Fibroblast of skin of left biceps (primary cell): Measurements from ENCODE around the gene NDUFB3.
"Not testable (repeated sequence)": the region's sequence is repeated elsewhere in the genome, so short reads cannot be mapped to it uniquely, and the experiment has no call there.

Experiments
- DNase-seq, 2 experiments: peaks; one replicate each; pipeline ENCODE4 v3.0.0-alpha.2; 2013; ENCODE audit warnings: low read depth in 2 of 2

NDUFB3 gene

DNA sequence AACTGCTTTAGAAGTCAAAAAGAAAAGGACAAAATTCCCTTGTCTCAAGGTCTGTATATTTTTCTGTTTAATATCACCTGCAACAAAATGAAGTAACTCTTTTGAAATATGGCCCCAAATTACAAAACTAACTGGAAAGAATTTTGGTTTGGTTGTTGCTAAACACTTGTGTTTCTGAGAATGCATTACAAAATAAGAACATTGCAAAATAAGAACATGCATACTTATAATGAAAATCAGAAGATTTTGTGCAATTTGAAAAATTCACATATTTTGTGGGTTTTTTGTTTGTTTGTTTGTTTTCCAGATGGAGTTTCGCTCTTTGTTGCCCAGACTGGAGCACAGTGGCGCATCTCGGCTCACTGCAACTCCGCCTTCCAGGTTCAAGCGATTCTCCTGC is 21.8 kb downstream of the NDUFB3 start:
- DNase-seq: no peak

GRCh38 chr2:201100497-201100896 is 28.7 kb downstream of the NDUFB3 start:
- DNase-seq: no peak

DNA sequence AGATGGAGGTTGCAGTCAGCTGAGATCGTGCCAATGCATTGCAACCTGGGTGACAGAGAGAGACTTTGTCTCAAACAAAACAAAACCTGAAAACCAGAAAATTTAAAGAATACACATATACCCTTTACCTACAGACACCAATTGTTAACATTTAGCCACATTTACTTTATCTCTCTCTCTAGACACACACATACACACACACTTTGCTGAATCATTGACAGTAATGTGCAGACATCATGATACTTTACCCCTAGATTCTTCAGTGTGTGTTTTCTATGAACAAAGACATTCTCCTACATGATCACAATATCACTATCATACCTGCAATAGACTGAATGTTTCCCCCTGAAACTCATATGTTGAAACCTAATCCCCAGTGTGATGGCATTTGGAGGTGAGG is 34.0 kb downstream of the NDUFB3 start:
- DNase-seq: no peak

- no peak for DNase-seq
Observed at GRCh38 chr2:201107624-201108023, 35.8 kb downstream of the NDUFB3 start.

- DNase-seq: no peak
Observed at GRCh38 chr2:201108341-201108740, 36.5 kb downstream of the NDUFB3 start.

DNA sequence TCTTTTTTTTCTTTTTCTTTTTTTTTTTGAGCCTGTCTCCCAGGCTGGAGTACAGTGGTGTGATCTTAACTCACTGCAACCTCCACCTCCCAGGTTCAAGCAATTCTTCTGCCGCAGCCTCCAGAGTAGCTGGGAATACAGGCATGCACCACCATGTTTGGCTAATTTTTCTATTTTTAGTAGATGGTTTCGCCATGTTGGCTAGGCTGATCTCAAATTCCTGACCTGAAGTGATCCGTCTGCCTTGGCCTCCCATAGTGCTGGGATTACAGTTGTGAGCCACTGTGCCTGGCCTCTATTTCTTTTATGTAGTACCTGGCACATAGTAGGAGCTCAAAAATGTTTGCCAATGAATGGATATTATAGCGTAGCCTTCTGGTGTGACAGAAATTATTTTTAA is 37.4 kb downstream of the NDUFB3 start:
- no peak for DNase-seq

GRCh38 chr2:201110615-201111014 is 38.8 kb downstream of the NDUFB3 start:
- no peak for DNase-seq

DNA sequence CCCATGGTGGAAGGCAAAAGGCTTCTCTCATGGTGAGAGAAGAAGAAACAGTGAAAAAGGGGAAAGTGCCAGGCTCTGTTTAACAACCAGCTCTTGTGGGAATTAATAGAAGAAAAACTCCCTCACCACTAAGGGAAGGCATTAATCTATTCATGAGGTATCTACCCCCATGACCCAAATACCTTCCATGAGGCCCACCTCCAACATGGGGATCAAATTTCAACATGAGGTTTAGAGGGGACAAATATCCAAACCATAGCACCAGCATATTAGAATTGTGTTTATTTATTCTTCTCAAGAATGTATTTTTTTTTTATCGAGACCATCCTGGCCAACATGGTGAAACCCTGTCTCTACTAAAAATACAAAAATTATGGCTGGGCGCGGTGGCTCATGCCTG is 39.3 kb downstream of the NDUFB3 start:
- DNase-seq: no peak

DNA sequence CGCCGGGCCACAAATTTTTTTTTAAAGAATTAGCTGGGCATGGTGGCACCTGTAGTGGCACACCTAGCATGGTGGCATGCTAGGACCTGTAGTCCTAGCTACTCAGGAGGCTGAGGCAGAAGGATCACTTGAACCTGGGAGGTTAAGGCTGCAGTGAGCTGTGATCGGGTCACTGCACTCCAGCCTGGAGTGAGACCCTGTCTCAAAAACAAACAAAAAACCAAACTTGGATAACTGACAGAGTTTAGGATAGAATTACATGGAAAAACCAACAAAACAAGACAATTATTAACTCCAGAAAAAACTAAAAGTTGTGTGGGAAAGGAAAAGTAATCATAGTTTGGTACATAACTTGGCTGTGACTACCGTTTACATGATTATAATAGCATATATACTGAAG is 42.5 kb downstream of the NDUFB3 start:
- no peak for DNase-seq

GRCh38 chr2:201114846-201115245 is 43.0 kb downstream of the NDUFB3 start:
- DNase-seq: no peak

- peak in 1 of 2 experiments; percentile 23 for DNase-seq
Observed at GRCh38 chr2:201116115-201116958, 44.5 kb downstream of the NDUFB3 start, which contains the start of gene CFLAR. CFLAR (plus strand) TSS chr2:201116164; CDS start chr2:201129866, 13,702 bp downstream.

DNA sequence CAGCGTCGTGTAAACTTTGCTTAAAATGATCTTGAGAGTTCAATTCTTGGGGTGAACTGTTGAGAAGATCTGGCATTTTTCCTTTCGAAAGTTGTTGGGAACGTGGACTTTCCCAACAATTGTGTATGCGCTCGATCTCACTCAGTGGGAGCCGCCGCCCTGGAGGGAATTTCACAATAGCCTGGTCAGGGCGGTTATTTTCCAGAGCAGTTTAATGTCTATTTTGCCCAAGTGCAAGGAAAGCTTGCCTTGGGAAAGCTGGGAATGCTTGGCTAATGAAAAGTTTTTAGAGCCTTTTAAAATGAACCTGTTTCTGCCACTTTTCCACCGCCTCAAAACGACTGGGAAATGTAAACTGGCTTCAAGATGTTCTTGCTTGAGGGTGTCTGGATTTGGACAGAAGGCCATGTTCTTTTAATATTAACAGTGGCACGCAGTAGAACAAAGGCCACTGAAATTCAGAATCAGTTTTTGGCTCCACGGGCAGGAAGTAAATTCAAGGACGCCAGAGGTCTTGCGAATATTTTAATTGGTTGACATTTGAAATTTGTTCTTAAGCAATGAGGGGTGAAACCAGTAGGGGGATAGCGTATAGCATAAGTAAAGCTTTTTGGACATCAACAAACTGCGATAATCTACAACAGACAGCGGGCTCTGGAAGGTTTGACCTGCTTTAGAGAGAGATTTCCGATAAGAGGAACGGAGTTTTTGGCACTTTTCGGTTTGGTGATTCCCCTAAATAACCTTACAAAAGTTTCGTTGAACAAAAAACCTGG is 45.3 kb downstream of the NDUFB3 start:
- peak in 1 of 2 experiments; percentile 66 for DNase-seq

DNA sequence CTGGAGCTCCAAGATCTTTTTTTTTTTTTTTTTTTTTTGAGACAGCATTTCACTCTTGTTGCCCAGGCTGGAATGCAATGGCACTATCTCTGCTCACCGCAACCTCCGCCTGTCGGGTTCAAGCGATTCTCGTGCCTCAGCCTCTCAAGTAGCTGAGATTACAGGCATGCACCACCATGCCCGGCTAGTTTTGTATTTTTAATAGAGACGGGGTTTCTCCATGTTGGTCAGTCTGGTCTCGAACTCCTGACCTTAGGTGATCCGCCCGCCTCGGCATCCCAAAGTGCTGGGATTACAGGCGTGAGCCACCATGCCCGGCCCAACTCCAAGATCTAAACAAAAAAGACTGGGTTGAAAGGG is 45.9 kb downstream of the NDUFB3 start:
- not testable (repeated sequence) for DNase-seq

- DNase-seq: peak in 1 of 2 experiments; percentile 35
Observed at GRCh38 chr2:201118121-201118960, 46.5 kb downstream of the NDUFB3 start.

DNA sequence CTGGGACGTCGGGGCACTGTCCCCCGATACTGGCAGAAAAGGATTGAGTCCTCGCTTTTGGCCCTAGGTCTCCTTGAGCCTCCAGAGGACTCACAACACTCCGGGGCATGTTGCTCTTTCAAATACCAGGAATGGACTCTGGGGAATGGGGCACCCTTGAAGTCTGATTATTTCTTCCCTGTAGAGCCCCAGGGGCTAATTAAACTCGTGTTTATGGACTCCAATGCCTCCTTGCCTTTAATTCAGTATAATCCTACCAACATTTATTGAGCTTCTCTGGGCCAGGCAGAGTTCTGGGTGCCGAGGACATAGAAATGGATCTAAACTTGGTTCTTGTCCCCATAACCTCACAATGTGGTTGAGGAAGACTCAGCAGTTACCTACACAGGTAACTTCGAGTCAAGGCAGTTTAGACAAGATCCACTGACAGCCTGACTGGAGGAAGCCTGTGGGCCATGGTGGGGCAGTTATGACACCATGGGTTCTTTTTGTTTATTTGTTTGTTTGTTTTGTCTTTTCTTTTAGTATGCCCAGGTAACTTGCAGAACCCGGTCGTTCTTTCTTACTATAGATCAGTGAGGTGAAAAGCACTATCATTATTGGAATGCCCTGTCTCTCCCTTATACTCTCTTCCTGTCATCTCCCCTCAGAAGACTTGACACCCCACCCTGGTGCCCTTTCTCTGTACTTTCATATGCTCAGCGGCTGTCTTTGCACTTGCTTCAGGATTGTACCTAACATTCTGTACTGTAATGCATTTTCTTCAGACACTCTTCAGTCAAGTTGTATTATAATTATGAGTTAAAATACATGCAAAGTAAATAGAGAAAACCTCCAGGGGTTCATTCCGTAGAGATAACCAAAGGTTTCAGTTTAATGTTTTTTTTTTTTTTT is 47.4 kb downstream of the NDUFB3 start:
- DNase-seq: no peak

- no peak for DNase-seq
Observed at GRCh38 chr2:201122276-201122675, 50.5 kb downstream of the NDUFB3 start.

DNA sequence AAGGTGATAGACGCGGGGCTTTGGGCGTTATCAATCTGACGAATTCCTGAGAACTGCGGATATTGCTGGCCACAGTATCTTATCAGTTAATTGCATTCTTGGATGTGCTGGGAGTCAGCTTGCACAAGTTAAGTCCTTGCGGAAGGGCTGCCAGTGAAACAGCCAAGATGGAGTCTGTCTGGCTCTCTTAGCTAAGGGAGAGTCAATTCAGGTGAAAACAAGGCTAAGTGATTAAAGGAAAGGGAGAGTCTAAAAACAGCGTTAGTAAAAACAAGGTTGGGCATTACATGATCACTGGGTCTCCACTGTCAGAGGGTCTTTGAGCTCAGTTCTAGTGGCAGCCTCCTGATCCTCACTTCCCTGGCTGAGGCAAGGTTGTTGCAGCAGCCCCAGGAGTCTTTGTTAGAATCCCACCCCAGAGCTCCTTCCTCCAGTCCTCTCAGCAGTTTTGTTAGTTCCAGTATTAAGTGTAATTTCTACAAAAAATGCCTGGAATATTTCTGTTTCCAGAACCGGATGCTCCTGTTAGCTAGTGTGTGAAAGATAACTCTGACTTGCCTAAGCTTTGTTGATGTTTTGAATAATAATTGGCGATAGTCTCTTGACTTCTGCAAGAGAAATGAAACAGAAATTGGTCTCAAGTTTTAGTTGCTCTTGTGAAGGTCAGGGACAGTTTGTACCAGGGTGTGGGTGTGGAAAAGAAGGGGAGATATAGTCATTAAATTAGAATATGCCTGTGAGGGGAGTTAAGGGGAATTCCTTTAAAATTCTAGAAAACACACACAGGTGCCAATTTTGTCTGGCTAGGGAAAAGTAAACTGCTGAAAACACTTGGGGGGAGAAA is 54.7 kb downstream of the NDUFB3 start:
- DNase-seq: no peak

DNA sequence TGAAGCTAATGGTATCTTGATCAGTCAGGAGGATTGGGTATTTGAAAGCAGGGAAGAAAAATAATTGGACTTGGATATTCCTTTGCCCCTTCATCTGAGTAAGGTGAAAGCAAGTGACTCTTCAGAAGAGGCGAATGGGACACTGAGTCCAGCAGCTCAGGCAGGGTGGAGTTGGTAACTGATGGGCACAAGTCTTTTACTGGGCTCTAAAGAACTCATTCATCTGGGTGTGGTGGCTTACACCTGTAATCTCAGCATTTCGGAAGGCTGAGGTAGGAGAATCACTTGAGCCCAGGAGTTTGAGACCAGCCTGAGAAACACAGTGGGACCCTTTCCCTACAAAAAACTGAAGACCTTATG is 55.3 kb downstream of the NDUFB3 start:
- no peak for DNase-seq

DNA sequence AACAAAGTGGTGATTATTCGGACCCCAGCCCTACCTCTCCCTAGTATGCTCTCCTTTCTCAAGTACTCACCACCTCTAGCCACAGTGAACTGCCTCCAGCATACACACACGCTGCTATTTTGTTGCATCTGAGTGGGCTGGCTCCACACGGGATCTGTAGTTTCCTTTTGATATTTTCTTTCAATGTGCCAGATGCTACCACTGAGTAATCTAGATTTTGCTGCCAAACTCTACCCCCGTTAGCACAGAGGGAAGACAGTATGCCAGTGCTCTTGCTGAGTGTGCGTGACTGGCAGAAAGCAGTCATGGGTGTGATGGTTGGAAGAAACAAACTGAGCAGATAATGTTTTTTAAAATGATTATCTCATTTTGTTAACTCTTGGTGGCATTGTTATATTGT is 55.8 kb downstream of the NDUFB3 start:
- DNase-seq: no peak

DNA sequence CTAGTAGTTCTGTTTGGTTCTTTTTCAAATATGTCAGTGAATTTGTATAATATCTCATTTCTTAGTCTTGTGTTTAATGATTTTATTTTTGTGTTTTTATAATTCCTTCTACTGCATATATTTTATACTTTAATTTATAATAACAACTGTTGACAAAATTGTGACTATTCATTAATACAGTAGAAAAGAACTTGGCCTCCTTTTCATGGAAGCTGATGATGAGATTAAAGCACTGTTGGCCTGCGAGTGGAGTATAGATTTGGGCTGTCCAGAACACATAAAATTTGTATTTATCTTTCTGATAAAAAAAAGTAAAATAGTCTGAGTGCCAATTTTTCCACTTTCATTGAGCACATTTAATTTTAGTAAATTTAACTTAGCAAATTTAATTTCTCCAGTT is 56.2 kb downstream of the NDUFB3 start:
- DNase-seq: no peak
